Measurements from ENCODE around the gene GNG3. TPM values are rescaled to one million over a fixed set of nuclear protein-coding genes. Genes with fewer than 3 reads are reported as not detected.

The GNG3 gene
- total and polyA plus RNA-seq, 7 experiments from 2014 or later, result not detected

GRCh38 chr11:62709247-62710000 is 1.9 kb downstream of the GNG3 start:
- DNase-seq, result peak; percentile 78 to 98 (median 97)
- intact Hi-C loops (cut with micrococcal nuclease), result loop anchor here (1.0 to 5.0 kb wide), 24 partner anchors 18 to 963 kb away; partner anchors contain the start of genes GANAB (in 2 of the 2), HNRNPUL2 (in 2 of the 2), INTS5 (in 2 of the 2) and TAF6L (in 2 of the 2)
- peaks cover 3 to 34% (median 8%) of the 10 kb centered on the region in 5 donors for H3K36me3 Mint-ChIP-seq
- ChIA-PET POLR2A (interaction anchor here (0.6 to 13.6 kb wide), 39 partner anchors 9 to 1281 kb away, joined by 3 to 347 read pairs (median 7); partner anchors contain the start of genes C11orf98, CSKMT, EEF1G and GANAB), CTCF (interaction anchor here (1.0 to 1.4 kb wide), 3 partner anchors 18 to 118 kb away, joined by 3 to 6 read pairs (median 3); partner anchors contain the start of genes C11orf98 and HNRNPUL2)
- H3K9me3 ChIP-seq (ENCODE audit: control insufficient read depth in 2 of 3, low read length in 3 of 3), result no peaks in the 10 kb centered on the region
- peak overlapping the region; percentile 92 to 99 (median 96) for H3K4me3 Mint-ChIP-seq
- peaks cover 0 to 4% (median 0%) of the 10 kb centered on the region in 11 donors for H3K9me3 Mint-ChIP-seq
- H3K27ac Mint-ChIP-seq, result peak overlapping the region; percentile 94 to 99 (median 97)
- peaks cover 41 to 57% of the 10 kb centered on the region in 2 donors for H3K4me1 ChIP-seq (ENCODE audit: control insufficient read depth in 2 of 2, insufficient read depth in 2 of 2, low read length in 2 of 2)
- no peaks in the 10 kb centered on the region for H3K27me3 Mint-ChIP-seq
- no peaks in the 10 kb centered on the region for H3K27me3 ChIP-seq (ENCODE audit: control insufficient read depth in 2 of 2, insufficient read depth in 2 of 2, low read length in 2 of 2)
- peak; percentile 88 for ATAC-seq
- peak overlapping the region; percentile 77 for H3K4me3 ChIP-seq (ENCODE audit: low read length)
- peaks cover 17 to 70% (median 64%) of the 10 kb centered on the region in 7 donors for H3K4me1 Mint-ChIP-seq
- H3K36me3 ChIP-seq (ENCODE audit: control insufficient read depth in 2 of 3, insufficient read depth in 3 of 3, low read length in 3 of 3), result peaks cover 2 to 20% (median 2%) of the 10 kb centered on the region in 3 experiments
- H3K27ac ChIP-seq (ENCODE audit: low read depth, low read length), result peak overlapping the region; percentile 84

DNA sequence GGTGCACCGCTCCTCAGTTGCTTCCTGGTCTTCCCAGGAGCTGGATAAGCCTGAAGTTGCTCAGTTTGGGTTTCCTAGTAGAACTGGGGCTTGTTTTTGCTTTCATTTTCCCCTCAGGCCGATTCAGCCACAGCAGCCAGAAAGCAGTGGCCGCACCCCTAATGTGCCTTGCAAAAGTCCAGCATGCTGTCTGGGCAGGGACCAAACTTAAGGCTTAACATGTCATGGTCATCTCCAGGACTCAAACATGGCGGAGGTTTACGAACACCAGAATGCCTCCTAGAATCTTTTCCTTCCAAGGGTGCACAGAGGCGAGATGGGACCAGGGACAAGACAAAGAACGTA is 2.5 kb downstream of the GNG3 start:
- Mint-ChIP-seq H3K27ac (peak overlapping the region; percentile 94 to 99 (median 97)), H3K9me3 (peaks cover 0 to 4% (median 0%) of the 10 kb centered on the region in 11 donors), H3K36me3 (peaks cover 3 to 36% (median 8%) of the 10 kb centered on the region in 5 donors), H3K4me1 (peaks cover 17 to 74% (median 63%) of the 10 kb centered on the region in 7 donors), H3K27me3 (no peaks in the 10 kb centered on the region), H3K4me3 (peak overlapping the region; percentile 92 to 99 (median 96))
- intact Hi-C loops (cut with micrococcal nuclease), result no loop called here
- Histone ChIP-seq H3K9me3 (ENCODE audit: control insufficient read depth in 2 of 3, low read length in 3 of 3) (no peaks in the 10 kb centered on the region), H3K27me3 (ENCODE audit: control insufficient read depth in 2 of 2, insufficient read depth in 2 of 2, low read length in 2 of 2) (no peaks in the 10 kb centered on the region), H3K27ac (ENCODE audit: low read depth, low read length) (peak overlapping the region; percentile 84), H3K4me3 (ENCODE audit: low read length) (peak overlapping the region; percentile 77), H3K4me1 (ENCODE audit: control insufficient read depth in 2 of 2, insufficient read depth in 2 of 2, low read length in 2 of 2) (peaks cover 41 to 57% of the 10 kb centered on the region in 2 donors), H3K36me3 (ENCODE audit: control insufficient read depth in 2 of 3, insufficient read depth in 3 of 3, low read length in 3 of 3) (peaks cover 6 to 24% (median 6%) of the 10 kb centered on the region in 3 experiments)
- ChIA-PET CTCF (interaction anchor here (1.0 to 1.6 kb wide), 4 partner anchors 17 to 118 kb away, joined by 3 to 6 read pairs (median 4); partner anchors contain the start of genes C11orf98 and HNRNPUL2), POLR2A (interaction anchor here (1.0 to 13.6 kb wide), 26 partner anchors 13 to 1281 kb away, joined by 3 to 347 read pairs (median 10); partner anchors contain the start of genes C11orf98, CSKMT, EEF1G and HNRNPUL2)
- ATAC-seq, result no peak
- peak in 2 of 9 donors; percentile 18 to 38 for DNase-seq

GRCh38 chr11:62712276-62712812 is 4.9 kb downstream of the GNG3 start:
- no peak overlapping the region for H3K4me3 ChIP-seq (ENCODE audit: low read length)
- peaks cover 24 to 37% of the 10 kb centered on the region in 2 donors for H3K4me1 ChIP-seq (ENCODE audit: control insufficient read depth in 2 of 2, insufficient read depth in 2 of 2, low read length in 2 of 2)
- H3K4me3 Mint-ChIP-seq, result peak overlapping the region in 5 of 10 donors; percentile 13 to 76 (median 42)
- H3K9me3 ChIP-seq (ENCODE audit: control insufficient read depth in 2 of 3, low read length in 3 of 3), result no peaks in the 10 kb centered on the region
- peak overlapping the region; percentile 51 to 94 (median 72) for H3K27ac Mint-ChIP-seq
- peaks cover 8 to 53% (median 26%) of the 10 kb centered on the region in 5 donors for H3K36me3 Mint-ChIP-seq
- H3K27ac ChIP-seq (ENCODE audit: low read depth, low read length), result no peak overlapping the region
- no peaks in the 10 kb centered on the region for H3K27me3 ChIP-seq (ENCODE audit: control insufficient read depth in 2 of 2, insufficient read depth in 2 of 2, low read length in 2 of 2)
- intact Hi-C loops (cut with micrococcal nuclease), result no loop called here
- peaks cover 23 to 47% (median 25%) of the 10 kb centered on the region in 3 experiments for H3K36me3 ChIP-seq (ENCODE audit: control insufficient read depth in 2 of 3, insufficient read depth in 3 of 3, low read length in 3 of 3)
- POLR2A ChIA-PET, result interaction anchor here (0.6 to 13.6 kb wide), 5 partner anchors 11 to 135 kb away, joined by 3 to 347 read pairs (median 3); partner anchors contain the start of genes C11orf98, CSKMT, HNRNPUL2 and STX5
- CTCF ChIA-PET, result interaction anchor here (0.6 kb wide), 1 partner anchor 57 kb away, joined by 3 read pairs; no protein-coding TSS in a partner anchor
- peaks cover 7 to 78% (median 57%) of the 10 kb centered on the region in 7 donors for H3K4me1 Mint-ChIP-seq
- no peak for DNase-seq
- no peaks in the 10 kb centered on the region for H3K27me3 Mint-ChIP-seq
- H3K9me3 Mint-ChIP-seq, result peaks cover 0 to 4% (median 0%) of the 10 kb centered on the region in 11 donors
- no peak for ATAC-seq

GRCh38 chr11:62712861-62713260 is 5.4 kb downstream of the GNG3 start:
- Histone ChIP-seq H3K9me3 (ENCODE audit: control insufficient read depth in 2 of 3, low read length in 3 of 3) (no peaks in the 10 kb centered on the region), H3K27me3 (ENCODE audit: control insufficient read depth in 2 of 2, insufficient read depth in 2 of 2, low read length in 2 of 2) (no peaks in the 10 kb centered on the region), H3K4me1 (ENCODE audit: control insufficient read depth in 2 of 2, insufficient read depth in 2 of 2, low read length in 2 of 2) (peaks cover 21 to 32% of the 10 kb centered on the region in 2 donors), H3K36me3 (ENCODE audit: control insufficient read depth in 2 of 3, insufficient read depth in 3 of 3, low read length in 3 of 3) (peaks cover 28 to 53% (median 29%) of the 10 kb centered on the region in 3 experiments), H3K27ac (ENCODE audit: low read depth, low read length) (no peak overlapping the region), H3K4me3 (ENCODE audit: low read length) (no peak overlapping the region)
- POLR2A ChIA-PET, result interaction anchor here (0.8 to 13.6 kb wide), 2 partner anchors 10 to 27 kb away, joined by 3 to 347 read pairs; partner anchors contain the start of genes HNRNPUL2 and TTC9C
- Mint-ChIP-seq H3K9me3 (peaks cover 0 to 4% (median 0%) of the 10 kb centered on the region in 11 donors), H3K36me3 (peaks cover 8 to 56% (median 29%) of the 10 kb centered on the region in 5 donors), H3K27me3 (no peaks in the 10 kb centered on the region), H3K4me3 (peak overlapping the region in 4 of 10 donors; percentile 29 to 76 (median 48)), H3K27ac (peak overlapping the region; percentile 51 to 94 (median 72)), H3K4me1 (peaks cover 8 to 77% (median 55%) of the 10 kb centered on the region in 7 donors)
- DNase-seq (no peak), ATAC-seq (no peak)
- CTCF ChIA-PET, result interaction anchor here (0.6 to 1.0 kb wide), 2 partner anchors 19 to 57 kb away, joined by 3 read pairs; no protein-coding TSS in a partner anchor
- intact Hi-C loops (cut with micrococcal nuclease), result no loop called here

- peaks cover 8 to 61% (median 34%) of the 10 kb centered on the region in 5 donors for H3K36me3 Mint-ChIP-seq
- intact Hi-C loops (cut with micrococcal nuclease), result no loop called here
- Histone ChIP-seq H3K27me3 (ENCODE audit: control insufficient read depth in 2 of 2, insufficient read depth in 2 of 2, low read length in 2 of 2) (no peaks in the 10 kb centered on the region), H3K9me3 (ENCODE audit: control insufficient read depth in 2 of 3, low read length in 3 of 3) (no peaks in the 10 kb centered on the region), H3K36me3 (ENCODE audit: control insufficient read depth in 2 of 3, insufficient read depth in 3 of 3, low read length in 3 of 3) (peaks cover 33 to 57% (median 34%) of the 10 kb centered on the region in 3 experiments), H3K4me1 (ENCODE audit: control insufficient read depth in 2 of 2, insufficient read depth in 2 of 2, low read length in 2 of 2) (peaks cover 18 to 27% of the 10 kb centered on the region in 2 donors), H3K4me3 (ENCODE audit: low read length) (no peak overlapping the region), H3K27ac (ENCODE audit: low read depth, low read length) (peak overlapping the region; percentile 22)
- ATAC-seq (no peak), DNase-seq (no peak)
- peak overlapping the region in 8 of 9 donors; percentile 51 to 94 (median 74) for H3K27ac Mint-ChIP-seq
- H3K4me1 Mint-ChIP-seq, result peaks cover 11 to 77% (median 55%) of the 10 kb centered on the region in 7 donors
- no peaks in the 10 kb centered on the region for H3K27me3 Mint-ChIP-seq
- CTCF ChIA-PET, result interaction anchor here (1.0 kb wide), 1 partner anchor 19 kb away, joined by 3 read pairs; no protein-coding TSS in a partner anchor
- peak overlapping the region in 1 of 10 donors; percentile 76 for H3K4me3 Mint-ChIP-seq
- POLR2A ChIA-PET, result interaction anchor here (0.6 to 13.6 kb wide), 4 partner anchors 10 to 59 kb away, joined by 3 to 347 read pairs (median 4); partner anchors contain the start of genes HNRNPUL2, TTC9C and ZBTB3
- peaks cover 0 to 4% (median 0%) of the 10 kb centered on the region in 11 donors for H3K9me3 Mint-ChIP-seq
These were observed 5.9 kb downstream of the GNG3 start for GRCh38 chr11:62713343-62713742.
